ENCODE data around the gene TRAF4. TPM values are rescaled to one million over a fixed set of nuclear protein-coding genes. Genes with fewer than 3 reads are reported as not detected.

TRAF4 gene
- total and polyA plus RNA-seq, 2 experiments from 2014 or later, result 66.2 to 99.5 TPM

- H3K4me2 ChIP-seq, result no peak overlapping the region
- peaks cover 7% of the 10 kb centered on the region for H4K20me1 ChIP-seq (ENCODE audit: insufficient read depth, poor library complexity, severe bottlenecking)
- no peaks in the 10 kb centered on the region for H3K27me3 ChIP-seq
- no peak overlapping the region for H3K4me3 ChIP-seq
- no peaks in the 10 kb centered on the region for H3K36me3 ChIP-seq (replicated peaks; ENCODE audit: insufficient read depth, low read depth)
- TF ChIP-seq EZH2 (IDR thresholded peaks at IDR 0.05; ENCODE audit: borderline replicate concordance), result no peak
- TF ChIP-seq EZH2phosphoT487 (IDR thresholded peaks at IDR 0.05; ENCODE audit: low read depth, severe bottlenecking, unreplicated experiment), result no peak
- no peak for TF ChIP-seq CTCF (IDR thresholded peaks at IDR 0.05; ENCODE audit: poor library complexity)
- no peak overlapping the region for H3K27ac ChIP-seq
- H3K9me3 ChIP-seq (ENCODE audit: low read depth), result no peaks in the 10 kb centered on the region
- H2AFZ ChIP-seq, result no peak overlapping the region
- 83% methylated on average over 4 of the region's 4 CpGs for WGBS (ENCODE audit: low lambda C conversion rate, missing lambda C conversion rate)
- H3K79me2 ChIP-seq, result peaks cover 34% of the 10 kb centered on the region
- DNase-seq (ENCODE audit: low spot score), result no peak
- H3K9me2 ChIP-seq (replicated peaks; ENCODE audit: insufficient read depth), result no peaks in the 10 kb centered on the region
- H3K4me1 ChIP-seq (ENCODE audit: insufficient read depth), result no peaks in the 10 kb centered on the region
Measured at GRCh38 chr17:28765038-28765437, 21.2 kb downstream of the TRAF4 start.

- WGBS (ENCODE audit: low lambda C conversion rate, missing lambda C conversion rate), result 91% methylated on average over 6 of the region's 6 CpGs
- H4K20me1 ChIP-seq (ENCODE audit: insufficient read depth, poor library complexity, severe bottlenecking), result peaks cover 15% of the 10 kb centered on the region
- no peaks in the 10 kb centered on the region for H3K9me2 ChIP-seq (replicated peaks; ENCODE audit: insufficient read depth)
- no peaks in the 10 kb centered on the region for H3K9me3 ChIP-seq (ENCODE audit: low read depth)
- H3K4me1 ChIP-seq (ENCODE audit: insufficient read depth), result no peaks in the 10 kb centered on the region
- H3K27me3 ChIP-seq, result no peaks in the 10 kb centered on the region
- no peak overlapping the region for H3K4me3 ChIP-seq
- no peak for DNase-seq (ENCODE audit: low spot score)
- H3K36me3 ChIP-seq (replicated peaks; ENCODE audit: insufficient read depth, low read depth), result no peaks in the 10 kb centered on the region
- TF ChIP-seq CTCF (IDR thresholded peaks at IDR 0.05; ENCODE audit: poor library complexity), result no peak
- TF ChIP-seq EZH2phosphoT487 (IDR thresholded peaks at IDR 0.05; ENCODE audit: low read depth, severe bottlenecking, unreplicated experiment), result no peak
- TF ChIP-seq EZH2 (IDR thresholded peaks at IDR 0.05; ENCODE audit: borderline replicate concordance), result no peak
- no peak overlapping the region for H3K27ac ChIP-seq
- no peak overlapping the region for H3K4me2 ChIP-seq
- no peak overlapping the region for H2AFZ ChIP-seq
- H3K79me2 ChIP-seq, result peaks cover 88% of the 10 kb centered on the region
Measured at GRCh38 chr17:28773736-28774135, 29.9 kb downstream of the TRAF4 start.

- Histone ChIP-seq H3K27me3 (no peaks in the 10 kb centered on the region), H3K79me2 (peaks cover 91% of the 10 kb centered on the region)
Measured at GRCh38 chr17:28774206-28774605, 30.4 kb downstream of the TRAF4 start.

More at GRCh38 chr17:28774206-28774605, 30.4 kb downstream of the TRAF4 start:
- Histone ChIP-seq H3K4me2 (no peak overlapping the region), H3K27ac (no peak overlapping the region), H3K4me3 (no peak overlapping the region), H4K20me1 (ENCODE audit: insufficient read depth, poor library complexity, severe bottlenecking) (peaks cover 15% of the 10 kb centered on the region), H3K4me1 (ENCODE audit: insufficient read depth) (no peaks in the 10 kb centered on the region), H3K9me2 (replicated peaks; ENCODE audit: insufficient read depth) (no peaks in the 10 kb centered on the region), H3K36me3 (replicated peaks; ENCODE audit: insufficient read depth, low read depth) (no peaks in the 10 kb centered on the region), H3K9me3 (ENCODE audit: low read depth) (no peaks in the 10 kb centered on the region), H2AFZ (no peak overlapping the region)
- TF ChIP-seq CTCF (IDR thresholded peaks at IDR 0.05; ENCODE audit: poor library complexity), result no peak
- TF ChIP-seq EZH2phosphoT487 (IDR thresholded peaks at IDR 0.05; ENCODE audit: low read depth, severe bottlenecking, unreplicated experiment), result no peak
- TF ChIP-seq EZH2 (IDR thresholded peaks at IDR 0.05; ENCODE audit: borderline replicate concordance), result no peak
- DNase-seq (ENCODE audit: low spot score), result no peak
- WGBS (ENCODE audit: low lambda C conversion rate, missing lambda C conversion rate), result 81% methylated on average over 3 of the region's 3 CpGs
